MM.1S (cell line): Measurements from ENCODE around the gene ITGA2.

Source experiments
- EZH2 ChIP-seq: fragments of 300-600 bp; sonication (generic); optimal IDR thresholded peaks from 2 replicates; pipeline ENCODE3; 2017; ENCODE audit warnings: low read depth, mild to moderate bottlenecking, antibody characterized with exemption, low read length, mixed read lengths
- TF ChIP-seq, protein P1 (sequence below): fragments of 300-600 bp; sonication (generic); IDR thresholded peaks from 2 replicates; pipeline ENCODE4 v1.5.1; 2016; ENCODE audit warnings: antibody characterized with exemption, low read length, mixed read lengths

DNA sequence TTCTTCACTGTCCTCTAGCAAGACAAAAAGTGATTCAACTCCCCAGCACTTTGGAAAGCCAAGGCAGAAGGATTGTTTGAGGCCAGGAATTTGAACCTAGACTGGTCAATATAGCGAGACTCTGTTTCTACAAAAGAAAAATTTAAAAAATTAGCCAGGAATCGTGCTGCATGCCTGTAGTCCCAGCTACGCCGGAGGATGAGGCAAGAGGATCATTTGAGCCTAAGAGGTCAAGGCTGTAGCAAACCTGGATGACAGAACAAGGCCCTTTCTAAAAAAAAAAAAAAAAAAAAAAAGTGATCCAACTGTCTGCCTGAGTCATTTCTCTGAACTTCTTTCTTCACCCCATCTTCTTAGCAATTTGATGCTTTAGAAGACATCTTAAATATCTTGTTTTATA lies 12.4 kb downstream of the ITGA2 start:
- TF ChIP-seq, protein P1, sequence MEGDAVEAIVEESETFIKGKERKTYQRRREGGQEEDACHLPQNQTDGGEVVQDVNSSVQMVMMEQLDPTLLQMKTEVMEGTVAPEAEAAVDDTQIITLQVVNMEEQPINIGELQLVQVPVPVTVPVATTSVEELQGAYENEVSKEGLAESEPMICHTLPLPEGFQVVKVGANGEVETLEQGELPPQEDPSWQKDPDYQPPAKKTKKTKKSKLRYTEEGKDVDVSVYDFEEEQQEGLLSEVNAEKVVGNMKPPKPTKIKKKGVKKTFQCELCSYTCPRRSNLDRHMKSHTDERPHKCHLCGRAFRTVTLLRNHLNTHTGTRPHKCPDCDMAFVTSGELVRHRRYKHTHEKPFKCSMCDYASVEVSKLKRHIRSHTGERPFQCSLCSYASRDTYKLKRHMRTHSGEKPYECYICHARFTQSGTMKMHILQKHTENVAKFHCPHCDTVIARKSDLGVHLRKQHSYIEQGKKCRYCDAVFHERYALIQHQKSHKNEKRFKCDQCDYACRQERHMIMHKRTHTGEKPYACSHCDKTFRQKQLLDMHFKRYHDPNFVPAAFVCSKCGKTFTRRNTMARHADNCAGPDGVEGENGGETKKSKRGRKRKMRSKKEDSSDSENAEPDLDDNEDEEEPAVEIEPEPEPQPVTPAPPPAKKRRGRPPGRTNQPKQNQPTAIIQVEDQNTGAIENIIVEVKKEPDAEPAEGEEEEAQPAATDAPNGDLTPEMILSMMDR = no peak
- no peak for TF ChIP-seq EZH2
